ENCODE results near the gene TMEM131.
"Not testable (repeated sequence)": the region's sequence is repeated elsewhere in the genome, so short reads cannot be mapped to it uniquely, and the experiment has no call there.

The TMEM131 gene

DNA sequence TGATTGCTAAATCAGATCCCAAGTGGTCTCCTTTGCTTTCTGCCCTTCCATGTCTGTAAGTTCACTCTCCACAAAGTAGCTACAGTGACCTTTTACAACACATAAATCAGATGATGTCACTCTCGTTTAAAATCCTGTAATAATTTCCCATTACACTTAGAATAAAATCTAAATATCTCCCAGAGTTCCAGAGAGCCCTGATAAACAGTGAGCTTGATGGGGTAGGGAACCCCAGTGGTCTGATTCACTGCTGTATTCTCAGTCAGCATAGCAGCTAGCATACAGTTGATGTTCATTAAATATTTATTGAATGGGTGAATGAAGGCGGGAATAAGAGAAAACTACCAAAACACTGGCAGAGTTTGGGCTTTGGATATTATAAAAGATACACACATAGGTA is 164.6 kb downstream of the TMEM131 start:
- H3K27ac ChIP-seq, result no peak overlapping the region
- TF ChIP-seq, protein P1, sequence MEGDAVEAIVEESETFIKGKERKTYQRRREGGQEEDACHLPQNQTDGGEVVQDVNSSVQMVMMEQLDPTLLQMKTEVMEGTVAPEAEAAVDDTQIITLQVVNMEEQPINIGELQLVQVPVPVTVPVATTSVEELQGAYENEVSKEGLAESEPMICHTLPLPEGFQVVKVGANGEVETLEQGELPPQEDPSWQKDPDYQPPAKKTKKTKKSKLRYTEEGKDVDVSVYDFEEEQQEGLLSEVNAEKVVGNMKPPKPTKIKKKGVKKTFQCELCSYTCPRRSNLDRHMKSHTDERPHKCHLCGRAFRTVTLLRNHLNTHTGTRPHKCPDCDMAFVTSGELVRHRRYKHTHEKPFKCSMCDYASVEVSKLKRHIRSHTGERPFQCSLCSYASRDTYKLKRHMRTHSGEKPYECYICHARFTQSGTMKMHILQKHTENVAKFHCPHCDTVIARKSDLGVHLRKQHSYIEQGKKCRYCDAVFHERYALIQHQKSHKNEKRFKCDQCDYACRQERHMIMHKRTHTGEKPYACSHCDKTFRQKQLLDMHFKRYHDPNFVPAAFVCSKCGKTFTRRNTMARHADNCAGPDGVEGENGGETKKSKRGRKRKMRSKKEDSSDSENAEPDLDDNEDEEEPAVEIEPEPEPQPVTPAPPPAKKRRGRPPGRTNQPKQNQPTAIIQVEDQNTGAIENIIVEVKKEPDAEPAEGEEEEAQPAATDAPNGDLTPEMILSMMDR (conservative IDR thresholded peaks at IDR 0.05), result no peak
- no peak for TF ChIP-seq ZFX (IDR thresholded peaks at IDR 0.05)

DNA sequence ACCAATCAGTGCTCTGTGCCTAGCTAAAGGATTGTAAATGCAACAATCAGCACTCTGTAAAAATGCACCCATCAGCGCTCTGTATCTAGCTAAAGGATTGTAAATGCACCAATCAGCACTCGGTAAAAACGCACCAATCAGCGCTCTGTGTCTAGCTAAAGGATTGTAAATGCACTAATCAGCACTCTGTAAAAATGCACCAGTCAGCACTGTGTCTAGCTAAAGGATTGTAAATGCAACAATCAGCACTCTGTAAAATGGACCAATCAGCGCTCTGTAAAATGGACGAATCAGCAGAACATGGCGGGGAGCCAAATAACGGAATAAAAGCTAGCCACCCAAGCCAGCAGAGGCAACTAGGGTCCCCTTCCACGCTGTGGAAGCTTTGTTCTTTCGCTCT is 166.5 kb downstream of the TMEM131 start:
- H3K27ac ChIP-seq, result not testable (repeated sequence)

DNA sequence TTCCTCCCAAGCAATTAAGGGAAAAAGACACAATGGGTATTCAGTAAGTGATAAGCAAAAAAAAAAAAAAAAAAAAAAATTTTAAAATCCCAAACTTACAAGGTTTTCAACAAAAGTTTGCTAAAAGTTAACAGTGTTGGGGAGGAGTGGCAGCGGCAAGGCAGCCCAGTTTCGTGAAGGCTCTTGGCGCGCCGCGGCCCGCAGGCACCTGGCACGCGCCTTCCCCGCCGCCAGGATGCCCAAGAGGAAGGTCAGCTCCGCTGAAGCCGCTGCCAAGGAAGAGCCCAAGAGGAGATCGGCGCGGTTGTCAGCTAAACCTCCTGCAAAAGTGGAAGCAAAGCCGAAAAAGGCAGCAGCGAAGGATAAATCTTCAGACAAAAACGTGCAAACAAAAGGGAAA is 168.7 kb downstream of the TMEM131 start:
- H3K27ac ChIP-seq, result not testable (repeated sequence)

DNA sequence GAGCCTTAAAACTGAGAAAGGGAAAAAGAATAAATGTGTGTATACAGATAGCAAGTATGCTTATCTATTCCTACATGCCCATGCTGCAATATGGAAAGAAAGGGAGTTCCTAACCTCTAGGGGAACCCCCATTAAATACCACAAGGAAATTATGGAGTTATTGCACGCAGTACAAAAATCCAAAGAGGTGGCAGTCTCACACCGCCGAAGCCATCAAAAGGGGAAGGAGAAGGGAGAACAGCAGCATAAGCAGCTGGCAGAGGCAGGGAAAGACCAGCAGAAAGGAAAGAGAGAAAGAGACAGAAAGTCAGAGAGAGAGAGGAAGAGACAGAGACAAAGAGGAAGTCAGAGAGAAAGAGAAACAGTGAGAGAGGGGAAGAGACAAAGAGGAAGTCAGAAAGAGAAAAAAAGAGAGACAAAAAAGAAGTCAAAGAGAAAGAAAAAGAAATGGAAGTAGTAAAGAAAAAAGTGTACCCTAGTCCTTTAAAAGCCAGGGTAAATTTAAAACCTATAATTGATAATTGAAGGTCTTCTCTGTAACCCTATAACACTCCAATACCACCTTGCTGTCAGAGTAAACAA is 169.4 kb downstream of the TMEM131 start:
- H3K27ac ChIP-seq, result not testable (repeated sequence)

DNA sequence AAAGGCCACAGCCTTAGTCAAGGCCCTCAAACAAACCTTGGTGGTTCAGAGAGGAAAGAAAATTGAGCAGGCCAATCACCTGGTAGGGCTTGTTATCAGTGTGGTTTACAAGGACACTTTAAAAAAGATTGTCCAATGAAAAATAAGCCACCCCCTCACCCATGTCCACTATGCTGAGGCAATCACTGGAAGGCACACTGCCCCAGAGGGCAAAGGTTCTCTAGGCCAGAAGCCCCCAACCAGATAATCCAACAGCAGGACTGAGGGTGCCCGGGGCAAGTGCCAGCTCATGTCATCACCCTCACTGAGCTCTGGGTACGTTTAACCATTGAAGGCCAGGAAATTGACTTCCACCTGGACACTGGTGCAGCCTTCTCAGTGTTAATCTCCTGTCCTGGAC is 171.7 kb downstream of the TMEM131 start:
- not testable (repeated sequence) for H3K27ac ChIP-seq

DNA sequence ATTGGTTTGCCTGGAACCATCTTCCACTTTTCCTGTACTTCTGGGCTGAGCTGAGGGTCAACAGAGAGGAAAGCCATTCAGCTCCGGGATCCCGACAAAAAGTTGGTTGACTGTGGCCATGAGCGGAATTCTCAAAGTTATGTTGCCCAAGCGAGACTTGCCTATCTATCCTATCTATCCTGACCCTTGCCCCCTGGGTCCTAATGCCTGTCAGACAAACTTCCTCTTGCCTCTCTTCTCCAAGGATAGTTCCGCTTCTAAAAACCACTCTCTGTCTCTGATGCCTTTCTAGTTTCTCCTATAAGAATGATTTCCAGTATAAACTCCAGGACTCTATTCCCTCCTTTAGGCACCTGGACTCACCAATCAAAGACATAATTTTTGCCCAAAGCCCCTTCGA is 173.9 kb downstream of the TMEM131 start:
- H3K27ac ChIP-seq, result not testable (repeated sequence)

DNA sequence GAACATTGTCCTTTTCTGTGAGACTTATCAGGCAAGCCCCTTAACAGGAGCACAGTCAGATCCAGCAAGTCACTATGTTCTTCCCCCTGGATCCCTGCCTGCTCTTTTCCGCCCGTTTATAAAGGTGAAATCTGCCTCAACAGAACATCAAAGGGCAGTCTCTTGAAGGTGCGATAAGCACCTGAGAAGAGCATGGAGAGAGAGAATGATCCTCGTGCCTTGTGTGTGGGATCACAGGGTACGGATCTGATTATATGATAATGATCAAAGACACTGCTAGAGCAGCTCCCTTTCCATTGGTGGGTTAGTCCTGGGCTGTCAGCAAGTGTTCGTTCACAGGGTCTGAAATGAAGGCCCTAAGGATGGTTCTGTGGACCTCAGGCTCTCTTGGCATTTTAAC is 176.0 kb downstream of the TMEM131 start:
- TF ChIP-seq ZFX (IDR thresholded peaks at IDR 0.05), result no peak
- TF ChIP-seq, protein P1 (conservative IDR thresholded peaks at IDR 0.05), result no peak
- H3K27ac ChIP-seq, result no peak overlapping the region

DNA sequence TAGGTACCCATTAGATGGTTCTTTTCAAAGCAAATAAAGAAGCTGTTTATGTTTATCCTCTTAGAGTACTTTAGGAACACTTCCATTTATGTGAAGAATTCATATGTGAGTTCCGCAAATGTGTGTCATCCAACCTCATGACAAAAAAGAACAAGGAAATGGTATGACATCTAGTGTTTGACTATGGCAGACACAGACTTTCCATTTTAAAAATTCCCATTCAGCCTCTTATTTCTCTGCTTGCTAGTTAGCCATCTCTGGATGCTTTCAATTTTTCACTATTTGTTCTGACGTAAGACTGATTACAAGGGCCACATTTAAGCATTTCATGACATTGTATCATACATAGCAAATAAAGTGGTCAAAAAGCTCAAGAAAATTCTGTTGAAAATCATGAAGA is 179.3 kb downstream of the TMEM131 start:
- no peak overlapping the region for H3K27ac ChIP-seq
- no peak for TF ChIP-seq ZFX (IDR thresholded peaks at IDR 0.05)
- TF ChIP-seq, protein P1 (conservative IDR thresholded peaks at IDR 0.05), result no peak

DNA sequence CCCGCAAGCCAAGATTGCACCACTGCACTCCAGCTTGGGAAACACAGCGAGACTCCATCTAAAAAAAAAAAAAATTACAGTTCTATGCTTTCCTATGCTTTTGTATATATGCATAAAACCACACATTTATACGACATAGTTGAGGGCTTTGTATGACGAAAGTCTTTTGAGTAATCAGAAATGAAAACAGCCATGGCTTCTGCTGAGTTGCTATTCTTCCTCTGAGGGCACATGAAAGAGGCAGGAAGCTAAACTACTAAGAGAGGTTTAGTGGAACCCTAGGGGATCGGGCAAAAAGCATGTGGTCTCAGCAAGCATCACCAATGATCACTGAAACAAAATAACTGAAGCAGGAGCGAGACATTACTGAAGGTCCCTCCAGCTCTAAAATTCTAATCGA is 182.8 kb downstream of the TMEM131 start:
- no peak overlapping the region for H3K27ac ChIP-seq
- TF ChIP-seq ZFX (IDR thresholded peaks at IDR 0.05), result no peak
- TF ChIP-seq, protein P1 (conservative IDR thresholded peaks at IDR 0.05), result no peak

DNA sequence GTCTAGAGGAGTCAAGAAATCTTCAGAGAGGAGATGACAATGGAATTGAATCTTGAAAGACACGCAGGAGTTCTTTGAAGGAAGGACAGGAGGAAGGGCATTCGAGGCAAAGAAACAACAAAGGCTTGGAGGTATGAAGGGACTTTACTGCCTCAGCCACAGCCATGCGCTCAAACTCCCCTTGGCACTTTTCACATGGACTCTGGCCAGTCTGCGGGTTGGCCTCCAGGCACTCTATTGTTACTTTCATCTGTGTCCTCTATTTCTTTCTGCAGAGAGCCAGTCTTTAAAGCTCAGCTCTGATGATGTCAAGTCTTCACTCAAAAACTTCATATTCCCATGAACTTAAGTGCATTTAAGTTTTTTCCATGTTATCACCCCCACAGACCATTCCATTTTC is 186.9 kb downstream of the TMEM131 start:
- TF ChIP-seq, protein P1 (conservative IDR thresholded peaks at IDR 0.05), result no peak
- TF ChIP-seq ZFX (IDR thresholded peaks at IDR 0.05), result no peak
- H3K27ac ChIP-seq, result no peak overlapping the region
